HEK293 (cell line): Measurements from ENCODE around the gene KCNC2.

ENCODE experiments used
- CTCF ChIA-PET: fragments of 350-600 bp; formaldehyde crosslinking; extraction: SDS; loops from one replicate; lab custom pipeline; 2021; ENCODE audit warnings: antibody characterized with exemption; lab: Yijun Ruan, JAX
- POLR2A ChIA-PET: fragments of 300-600 bp; formaldehyde crosslinking; extraction: SDS; loops from one replicate; lab custom pipeline; 2020; ENCODE audit warnings: antibody characterized with exemption, inconsistent platforms; lab: Yijun Ruan, JAX
- H3K27ac ChIP-seq: fragments of 200-500 bp; sonication (Bioruptor generic); 2 replicates; pipeline ENCODE4 v1.5.1; 2014; ENCODE audit warnings: low read depth, low read length, control low read depth, inconsistent platforms; ENCODE audit errors: extremely low read depth
- H3K36me3 ChIP-seq, 2 experiments: fragments of 200-500 bp in 1 of 2; sonication (Bioruptor generic) in 1 of 2; 1 replicate in 1 of 2; 2 replicates in 1 of 2; pipeline ENCODE4 v1.5.1; 2014 to 2017; ENCODE audit warnings: inconsistent platforms in 2 of 2, low read length in 2 of 2; ENCODE audit not compliant: control insufficient read depth in 2 of 2, insufficient read depth in 1 of 2
- H3K4me1 ChIP-seq: fragments of 200-500 bp; sonication (Bioruptor generic); 2 replicates; pipeline ENCODE4 v1.5.1; 2014; ENCODE audit warnings: mild to moderate bottlenecking, low read length, inconsistent platforms; ENCODE audit not compliant: control insufficient read depth, insufficient read depth
- H3K4me3 ChIP-seq: 2 replicates; pipeline ENCODE4 v1.5.1; 2011; ENCODE audit warnings: low read depth, mild to moderate bottlenecking, control low read depth, low read length, moderate library complexity
- H3K9me3 ChIP-seq: fragments of 200-500 bp; sonication (Bioruptor generic); 2 replicates; pipeline ENCODE4 v1.5.1; 2014; ENCODE audit warnings: low read depth, low read length, inconsistent platforms; ENCODE audit not compliant: control insufficient read depth, insufficient read depth
- BCL6B ChIP-seq: fragments of 450-650 bp; formaldehyde crosslinking; IDR thresholded peaks from 2 replicates; pipeline ENCODE4 v1.5.1; 2017; ENCODE audit warnings: missing biosample characterization, missing genetic modification characterization
- HOXA7 ChIP-seq: sonication (generic); formaldehyde crosslinking; IDR thresholded peaks from 2 replicates; pipeline ENCODE4 v1.8.1; 2022; ENCODE audit warnings: missing genetic modification reagents, borderline replicate concordance
- HOXC10 ChIP-seq: sonication (generic); formaldehyde crosslinking; IDR thresholded peaks from 2 replicates; pipeline ENCODE4 v1.8.1; 2023; ENCODE audit warnings: mild to moderate bottlenecking, missing genetic modification reagents
- KLF10 ChIP-seq: fragments of 450-650 bp; IDR thresholded peaks from 2 replicates; pipeline ENCODE4 v1.5.1; 2018; ENCODE audit warnings: missing biosample characterization, mild to moderate bottlenecking, missing genetic modification characterization
- PBX3 ChIP-seq: sonication (generic); formaldehyde crosslinking; IDR thresholded peaks from 2 replicates; pipeline ENCODE4 v1.8.1; 2022; ENCODE audit warnings: mild to moderate bottlenecking, moderate library complexity, missing genetic modification reagents
- YY1 ChIP-seq: fragments of 450-650 bp; formaldehyde crosslinking; IDR thresholded peaks from 2 replicates; pipeline ENCODE4 v1.5.1; 2018; ENCODE audit warnings: missing biosample characterization, missing genetic modification characterization
- ZBTB48 ChIP-seq: fragments of 450-650 bp; formaldehyde crosslinking; IDR thresholded peaks from 2 replicates; pipeline ENCODE4 v1.5.1; 2016; ENCODE audit warnings: missing biosample characterization, missing genetic modification characterization
- ZNF114 ChIP-seq: fragments of 450-650 bp; formaldehyde crosslinking; IDR thresholded peaks from 2 replicates; pipeline ENCODE4 v1.5.0; 2017; ENCODE audit warnings: missing biosample characterization, missing genetic modification characterization
- ZNF121 ChIP-seq: fragments of 450-650 bp; formaldehyde crosslinking; IDR thresholded peaks from 2 replicates; pipeline ENCODE4 v1.5.1; 2016; ENCODE audit warnings: missing biosample characterization, missing genetic modification characterization
- ZNF202 ChIP-seq: fragments of 450-650 bp; formaldehyde crosslinking; IDR thresholded peaks from 2 replicates; pipeline ENCODE4 v1.5.1; 2016; ENCODE audit warnings: missing biosample characterization, missing genetic modification characterization, borderline replicate concordance
- ZNF292 ChIP-seq: fragments of 450-650 bp; formaldehyde crosslinking; IDR thresholded peaks from 2 replicates; pipeline ENCODE4 v1.5.1; 2016; ENCODE audit warnings: low read depth, missing biosample characterization, missing genetic modification characterization, borderline replicate concordance
- ZNF354C ChIP-seq: fragments of 450-650 bp; formaldehyde crosslinking; IDR thresholded peaks from 2 replicates; pipeline ENCODE4 v1.5.1; 2016; ENCODE audit warnings: missing biosample characterization, missing genetic modification characterization, low read depth, borderline replicate concordance
- ZNF391 ChIP-seq: fragments of 450-650 bp; formaldehyde crosslinking; IDR thresholded peaks from 2 replicates; pipeline ENCODE4 v1.5.1; 2016; ENCODE audit warnings: low read depth, missing biosample characterization, missing genetic modification characterization, borderline replicate concordance
- ZNF404 ChIP-seq: fragments of 450-650 bp; formaldehyde crosslinking; IDR thresholded peaks from 2 replicates; pipeline ENCODE4 v1.5.1; 2017; ENCODE audit warnings: missing biosample characterization, missing genetic modification characterization
- ZNF514 ChIP-seq: fragments of 450-650 bp; formaldehyde crosslinking; IDR thresholded peaks from 2 replicates; pipeline ENCODE4 v1.5.1; 2016; ENCODE audit warnings: missing biosample characterization, missing genetic modification characterization
- ZNF548 ChIP-seq: fragments of 450-650 bp; formaldehyde crosslinking; IDR thresholded peaks from 2 replicates; pipeline ENCODE4 v1.5.1; 2016; ENCODE audit warnings: missing biosample characterization, missing genetic modification characterization
- ZNF600 ChIP-seq: fragments of 450-650 bp; formaldehyde crosslinking; IDR thresholded peaks from 2 replicates; pipeline ENCODE4 v1.5.1; 2016; ENCODE audit warnings: missing biosample characterization, missing genetic modification characterization
- ZNF677 ChIP-seq: fragments of 450-650 bp; IDR thresholded peaks from 2 replicates; pipeline ENCODE4 v1.5.0; 2018; ENCODE audit warnings: missing biosample characterization, mild to moderate bottlenecking, missing genetic modification characterization, moderate library complexity
- ZNF707 ChIP-seq: fragments of 450-650 bp; formaldehyde crosslinking; IDR thresholded peaks from 2 replicates; pipeline ENCODE4 v1.5.1; 2016; ENCODE audit warnings: missing biosample characterization, missing genetic modification characterization
- ZNF791 ChIP-seq: fragments of 450-650 bp; formaldehyde crosslinking; IDR thresholded peaks from 2 replicates; pipeline ENCODE4 v1.5.1; 2016; ENCODE audit warnings: missing biosample characterization, missing genetic modification characterization
- ZNF792 ChIP-seq: fragments of 450-650 bp; formaldehyde crosslinking; IDR thresholded peaks from 2 replicates; pipeline ENCODE4 v1.5.1; 2016; ENCODE audit warnings: missing biosample characterization, missing genetic modification characterization

The KCNC2 gene

GRCh38 chr12:75194250-75194649 is 15.4 kb downstream of the KCNC2 start:
- POLR2A ChIA-PET = no interaction called here
- CTCF ChIA-PET = no interaction called here
- no peak for TF ChIP-seq ZNF792 (tag by site-specific recombination)
- no peak for TF ChIP-seq KLF10
- no peak for TF ChIP-seq ZNF121 (tag by site-specific recombination)
- no peak for TF ChIP-seq HOXC10 (CRISPR knock-in tag)
- no peak for TF ChIP-seq BCL6B (tag by site-specific recombination)
- TF ChIP-seq ZNF391 (tag by site-specific recombination) = no peak
- TF ChIP-seq ZBTB48 (tag by site-specific recombination) = no peak
- no peak for TF ChIP-seq HOXA7
- no peak for TF ChIP-seq PBX3 (CRISPR knock-in tag)
- no peak for TF ChIP-seq ZNF791 (tag by site-specific recombination)
- TF ChIP-seq ZNF202 (tag by site-specific recombination) = no peak
- no peak for TF ChIP-seq ZNF707 (tag by site-specific recombination)
- TF ChIP-seq ZNF404 (tag by site-specific recombination) = no peak
- H3K4me3 ChIP-seq = no peak overlapping the region
- H3K27ac ChIP-seq = no peak overlapping the region
- no peaks in the 10 kb centered on the region for H3K36me3 ChIP-seq
- H3K9me3 ChIP-seq = no peaks in the 10 kb centered on the region
- H3K4me1 ChIP-seq = no peaks in the 10 kb centered on the region

GRCh38 chr12:75192196-75192595 is 17.4 kb downstream of the KCNC2 start:
- ChIA-PET POLR2A (no interaction called here), CTCF (no interaction called here)
- no peak overlapping the region for H3K27ac ChIP-seq
- no peak overlapping the region for H3K4me3 ChIP-seq
- no peaks in the 10 kb centered on the region for H3K9me3 ChIP-seq
- H3K36me3 ChIP-seq = no peaks in the 10 kb centered on the region
- H3K4me1 ChIP-seq = no peaks in the 10 kb centered on the region
- TF ChIP-seq ZNF548 (tag by site-specific recombination) (no peak), ZNF677 (no peak)

- H3K9me3 ChIP-seq = no peaks in the 10 kb centered on the region
- H3K4me3 ChIP-seq = no peak overlapping the region
- H3K27ac ChIP-seq = no peak overlapping the region
- CTCF ChIA-PET = no interaction called here
- TF ChIP-seq ZNF600 (no peak), ZNF292 (tag by site-specific recombination) (no peak), YY1 (tag by site-specific recombination) (no peak), ZNF114 (no peak), ZNF354C (tag by site-specific recombination) (no peak), ZNF514 (tag by site-specific recombination) (no peak)
- TF ChIP-seq, all 188 proteins: peak for 0
- POLR2A ChIA-PET = no interaction called here
- Histone ChIP-seq H3K36me3 (no peaks in the 10 kb centered on the region), H3K4me1 (no peaks in the 10 kb centered on the region)
Observed at GRCh38 chr12:75190846-75191245, 18.8 kb downstream of the KCNC2 start.
